Measurements from ENCODE around the gene TMEM106A. TPM values are rescaled to one million over a fixed set of nuclear protein-coding genes. Genes with fewer than 3 reads are reported as not detected.

Gene TMEM106A
- total RNA-seq, 1 experiment from 2014 or later, result 3.5 TPM

GRCh38 chr17:43219746-43220380, 8.2 kb downstream of the TMEM106A start:
- no peak overlapping the region for H3K4me3 ChIP-seq (replicated peaks in 1 of 2; ENCODE audit: low read depth in 1 of 2, low read length in 2 of 2)
- CTCF ChIA-PET, result no interaction called here
- no peak for ATAC-seq
- no TSS peak for BruUV-seq (replicated peaks)
- no peaks in the 10 kb centered on the region for H3K9me3 ChIP-seq (ENCODE audit: control insufficient read depth in 1 of 2, insufficient read depth in 1 of 2, low read depth in 1 of 2, low read length in 2 of 2)
- H2AFZ ChIP-seq (ENCODE audit: low read depth, low read length, poor library complexity, severe bottlenecking), result no peak overlapping the region
- TF ChIP-seq REST (IDR thresholded peaks at IDR 0.05; ENCODE audit: low read depth) (no peak), SP1 (IDR thresholded peaks at IDR 0.05; ENCODE audit: low read depth) (no peak), EGR1 (IDR thresholded peaks at IDR 0.05; ENCODE audit: low read depth) (no peak), POLR2AphosphoS5 (IDR thresholded peaks at IDR 0.05; ENCODE audit: low read depth, low read length) (no peak), POLR2A (IDR thresholded peaks at IDR 0.05; ENCODE audit: borderline replicate concordance, extremely low read depth, insufficient read depth, insufficient read length) (no peak)
- no peak overlapping the region for H3K27ac ChIP-seq (ENCODE audit: low read depth, low read length)
- no peak overlapping the region for H3K4me2 ChIP-seq (ENCODE audit: low read length)
- no peaks in the 10 kb centered on the region for H3K9me2 ChIP-seq (ENCODE audit: insufficient read depth)
- no peaks in the 10 kb centered on the region for H4K20me1 ChIP-seq (ENCODE audit: insufficient read depth)
- no peaks in the 10 kb centered on the region for H3K27me3 ChIP-seq (ENCODE audit: insufficient read depth, low read length)
- POLR2A ChIA-PET, result interaction anchor here (3.9 kb wide), 1 partner anchor 96 kb away, joined by 22 read pairs; no protein-coding TSS in a partner anchor
- DNase-seq (ENCODE audit: low read depth, low spot score), result no peak
- RAD21 ChIA-PET (ENCODE audit: low non-redundant PET in 1 of 2, low total read pairs in 2 of 2, uncharacterized antibody in 2 of 2, unreplicated experiment in 2 of 2), result no interaction called here
- H3K4me1 ChIP-seq (ENCODE audit: control insufficient read depth in 1 of 2, insufficient read depth in 2 of 2, low read length in 2 of 2), result no peaks in the 10 kb centered on the region
- intact Hi-C loops (cut with micrococcal nuclease), result no loop called here
- H3K9ac ChIP-seq (ENCODE audit: low read length), result no peak overlapping the region
- no peaks in the 10 kb centered on the region for H3K79me2 ChIP-seq (ENCODE audit: insufficient read depth, low read length)
- no peaks in the 10 kb centered on the region for H3K36me3 ChIP-seq (ENCODE audit: control insufficient read depth in 1 of 2, insufficient read depth in 2 of 2, low read length in 2 of 2)

All from HCT116 (cell line).